B cell (primary cell): Measurements from ENCODE around the gene FYCO1. TPM values are rescaled to one million over a fixed set of nuclear protein-coding genes. Genes with fewer than 3 reads are reported as not detected.

Experiments
- ATAC-seq: fragments of 200-7000 bp; cut with Tn5 transposase; one replicate; pipeline ENCODE4 v1.10.0; 2021; ENCODE audit warnings: low read depth, mild to moderate bottlenecking, moderate number of reproducible peaks, moderate library complexity
- CTCF ChIA-PET: fragments of 350-600 bp; sonication (Branson Sonifier 250); formaldehyde crosslinking; loops from one replicate; lab custom pipeline; 2021; ENCODE audit warnings: antibody characterized with exemption, inconsistent platforms; lab: Charles Lee
- POLR2A ChIA-PET: fragments of 350-600 bp; sonication (Branson Sonifier 250); formaldehyde crosslinking; loops from one replicate; lab custom pipeline; 2021; ENCODE audit warnings: antibody characterized with exemption; lab: Charles Lee
- DNase-seq: peaks from one replicate; pipeline ENCODE4 v3.0.0; 2013
- H2AFZ ChIP-seq: 2 replicates; pipeline ENCODE4 v1.6.1; 2012; ENCODE audit warnings: mild to moderate bottlenecking, low read depth, low read length; ENCODE audit not compliant: insufficient read depth, poor library complexity, severe bottlenecking
- H3K27ac ChIP-seq, 2 donors: 1 replicate in 1 of 2; 2 replicates in 1 of 2; pipeline ENCODE4 v1.5.1; 2012 to 2013; ENCODE audit warnings: low read length in 2 of 2, mild to moderate bottlenecking in 2 of 2, moderate library complexity in 1 of 2
- H3K27me3 ChIP-seq, 4 experiments: fragments of 200-600 bp in 1 of 4; sonication (generic) in 1 of 4; replicated peaks in 1 of 4; 1 replicate in 2 of 4; 2 replicates in 2 of 4; pipeline versions ENCODE4 v1.6.1 to v1.7.0; 2013 to 2016; ENCODE audit warnings: low read length in 3 of 4, mild to moderate bottlenecking in 2 of 4, mixed read lengths in 1 of 4, moderate library complexity in 1 of 4; ENCODE audit not compliant: insufficient read depth in 4 of 4, control insufficient read depth in 3 of 4; ENCODE audit errors: control extremely low read depth in 1 of 4
- H3K36me3 ChIP-seq, 2 experiments: replicated peaks in 1 of 2; 1 replicate in 1 of 2; 2 replicates in 1 of 2; pipeline versions ENCODE4 v1.6.1 to v1.7.1; 2013; ENCODE audit warnings: low read length in 1 of 2; ENCODE audit not compliant: insufficient read depth in 2 of 2, control insufficient read depth in 1 of 2; ENCODE audit errors: control extremely low read depth in 1 of 2, extremely low read depth in 1 of 2
- H3K4me1 ChIP-seq, 2 donors: fragments of 200-600 bp in 1 of 2; sonication (generic) in 1 of 2; 1 replicate in 1 of 2; 2 replicates in 1 of 2; pipeline versions ENCODE4 v1.5.1 to v1.6.1; 2013 to 2017; ENCODE audit warnings: low read length in 2 of 2; ENCODE audit not compliant: control insufficient read depth in 2 of 2, insufficient read depth in 2 of 2
- H3K4me2 ChIP-seq: replicated peaks from 2 replicates; pipeline ENCODE3; 2012; ENCODE audit warnings: mild to moderate bottlenecking, low read depth, low read length; ENCODE audit not compliant: poor library complexity, severe bottlenecking
- H3K4me3 ChIP-seq, 5 experiments: fragments of 200-600 bp in 1 of 5; sonication (generic) in 1 of 5; 1 replicate in 3 of 5; 2 replicates in 2 of 5; pipeline versions ENCODE4 v1.5.1 to v1.7.0; 2011 to 2016; ENCODE audit warnings: low read length in 4 of 5, mild to moderate bottlenecking in 4 of 5, low read depth in 2 of 5, control low read depth in 1 of 5, moderate library complexity in 1 of 5; ENCODE audit not compliant: insufficient read depth in 1 of 5; ENCODE audit errors: control extremely low read depth in 1 of 5, extremely low read depth in 1 of 5
- H3K79me2 ChIP-seq: fragments of 200-600 bp; sonication (generic); one replicate; pipeline ENCODE4 v1.6.0; 2016; ENCODE audit warnings: low read length; ENCODE audit not compliant: control insufficient read depth, insufficient read depth
- H3K9ac ChIP-seq: fragments of 200-600 bp; sonication (generic); 2 replicates; pipeline ENCODE4 v1.6.1; 2017; ENCODE audit warnings: mild to moderate bottlenecking, low read length, moderate library complexity
- H3K9me3 ChIP-seq, 3 donors: one replicate each; pipeline versions ENCODE4 v1.6.1 to v1.7.1; 2013; ENCODE audit warnings: low read length in 2 of 3; ENCODE audit not compliant: control insufficient read depth in 2 of 3, insufficient read depth in 1 of 3; ENCODE audit errors: control extremely low read depth in 1 of 3
- H4K20me1 ChIP-seq: 2 replicates; pipeline ENCODE4 v1.6.0; 2012; ENCODE audit warnings: mild to moderate bottlenecking, low read length; ENCODE audit not compliant: insufficient read depth, control insufficient read depth, poor library complexity, severe bottlenecking
- H3K27ac Mint-ChIP-seq: one replicate; pipeline ENCODE4 v1.8.0; 2021; ENCODE audit warnings: mixed read lengths
- H3K27me3 Mint-ChIP-seq: one replicate; pipeline ENCODE4 v1.8.0; 2021; ENCODE audit warnings: mixed read lengths
- H3K4me1 Mint-ChIP-seq: one replicate; pipeline ENCODE4 v1.8.0; 2021; ENCODE audit warnings: mixed read lengths
- H3K4me3 Mint-ChIP-seq: one replicate; pipeline ENCODE4 v1.8.0; 2021; ENCODE audit warnings: mixed read lengths
- H3K9me3 Mint-ChIP-seq: one replicate; pipeline ENCODE4 v1.8.0; 2022; ENCODE audit warnings: mixed read lengths; ENCODE audit not compliant: insufficient read depth
- EZH2 ChIP-seq: IDR thresholded peaks from 2 replicates; pipeline ENCODE4 v1.6.1; 2012; ENCODE audit warnings: borderline replicate concordance, low read depth, mild to moderate bottlenecking, moderate library complexity, low read length; ENCODE audit not compliant: insufficient read depth, poor library complexity, severe bottlenecking
- WGBS: methylation state at CpG from one replicate; pipeline ENCODE4 v1.1.5; 2013; ENCODE audit warnings: missing lambda C conversion rate; ENCODE audit not compliant: insufficient coverage; 5-methylcytosine and 5-hydroxymethylcytosine counted together
- intact Hi-C: fragments of 100-400 bp; cut with micrococcal nuclease; formaldehyde crosslinking; loops from one replicate; pipeline ENCODE4 v1.10.0; 2022
- polyA plus RNA-seq: library from polyadenylated mRNA; depleted of rRNA; stranded (reverse); fragments of >200 nt; gene quantifications from 2 replicates; pipeline ENCODE4 v1.2.3, GENCODE V29; 2012
- total RNA-seq, 2 donors: library from RNA; stranded (reverse); fragments of 120-200 nt in 1 of 2; gene quantifications; 1 replicate in 1 of 2; 2 replicates in 1 of 2; pipeline versions ENCODE4 v1.2.3 to v1.2.4, GENCODE V29; 2013 to 2022
- TF ChIP-seq, protein P1 (sequence below): fragments of 200-600 bp; IDR thresholded peaks from one replicate; pipeline ENCODE4 v1.8.0; 2022; ENCODE audit warnings: antibody characterized with exemption, mild to moderate bottlenecking

Gene FYCO1
- total and polyA plus RNA-seq, 2 donors (not counting 1 experiment from before 2014, with no cell fraction given) = 5.4 to 16.7 TPM

GRCh38 chr3:45909542-45909941, 86.1 kb downstream of the FYCO1 start:
- H3K4me1 ChIP-seq = peaks cover 16 to 37% of the 10 kb centered on the region in 2 donors
- TF ChIP-seq, protein P1, sequence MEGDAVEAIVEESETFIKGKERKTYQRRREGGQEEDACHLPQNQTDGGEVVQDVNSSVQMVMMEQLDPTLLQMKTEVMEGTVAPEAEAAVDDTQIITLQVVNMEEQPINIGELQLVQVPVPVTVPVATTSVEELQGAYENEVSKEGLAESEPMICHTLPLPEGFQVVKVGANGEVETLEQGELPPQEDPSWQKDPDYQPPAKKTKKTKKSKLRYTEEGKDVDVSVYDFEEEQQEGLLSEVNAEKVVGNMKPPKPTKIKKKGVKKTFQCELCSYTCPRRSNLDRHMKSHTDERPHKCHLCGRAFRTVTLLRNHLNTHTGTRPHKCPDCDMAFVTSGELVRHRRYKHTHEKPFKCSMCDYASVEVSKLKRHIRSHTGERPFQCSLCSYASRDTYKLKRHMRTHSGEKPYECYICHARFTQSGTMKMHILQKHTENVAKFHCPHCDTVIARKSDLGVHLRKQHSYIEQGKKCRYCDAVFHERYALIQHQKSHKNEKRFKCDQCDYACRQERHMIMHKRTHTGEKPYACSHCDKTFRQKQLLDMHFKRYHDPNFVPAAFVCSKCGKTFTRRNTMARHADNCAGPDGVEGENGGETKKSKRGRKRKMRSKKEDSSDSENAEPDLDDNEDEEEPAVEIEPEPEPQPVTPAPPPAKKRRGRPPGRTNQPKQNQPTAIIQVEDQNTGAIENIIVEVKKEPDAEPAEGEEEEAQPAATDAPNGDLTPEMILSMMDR = no peak
- TF ChIP-seq EZH2 = no peak
- H2AFZ ChIP-seq = no peak overlapping the region
- H3K4me3 ChIP-seq = no peak overlapping the region
- H3K27me3 ChIP-seq = no peaks in the 10 kb centered on the region
- H3K27me3 Mint-ChIP-seq = no peaks in the 10 kb centered on the region
- H3K9me3 Mint-ChIP-seq = no peaks in the 10 kb centered on the region
- DNase-seq (no peak), ATAC-seq (no peak)
- peaks cover 0 to 2% (median 0%) of the 10 kb centered on the region in 3 donors for H3K9me3 ChIP-seq
- CTCF ChIA-PET = no interaction called here
- no peaks in the 10 kb centered on the region for H3K79me2 ChIP-seq
- intact Hi-C loops = no loop called here
- 16% methylated on average over 6 of the region's 6 CpGs for WGBS
- H3K27ac Mint-ChIP-seq = peak overlapping the region; percentile 22
- POLR2A ChIA-PET = no interaction called here
- H3K9ac ChIP-seq = no peak overlapping the region
- H3K4me3 Mint-ChIP-seq = no peak overlapping the region
- no peaks in the 10 kb centered on the region for H4K20me1 ChIP-seq
- H3K4me1 Mint-ChIP-seq = peaks cover 43% of the 10 kb centered on the region
- peaks cover 0 to 2% of the 10 kb centered on the region in 2 experiments for H3K36me3 ChIP-seq
- no peak overlapping the region for H3K27ac ChIP-seq
- no peak overlapping the region for H3K4me2 ChIP-seq

DNA sequence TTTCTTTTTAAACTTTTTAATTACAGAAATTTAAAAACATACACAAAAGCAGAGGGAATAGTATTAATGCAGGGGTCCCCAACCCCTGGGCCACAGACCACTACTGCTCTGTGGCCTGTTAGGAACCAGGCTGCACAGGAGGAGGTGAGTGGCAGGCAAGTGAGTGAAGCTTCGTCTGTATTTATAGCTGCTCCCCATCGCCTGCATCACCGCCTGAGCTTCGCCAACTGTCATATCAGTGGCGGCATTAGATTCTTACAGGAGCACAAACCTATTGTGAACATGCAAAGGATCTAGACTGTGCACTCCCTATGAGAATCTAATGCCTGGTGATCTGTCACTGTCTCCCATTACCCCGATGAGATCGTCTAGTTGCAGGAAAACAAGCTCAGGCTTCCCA, 86.9 kb downstream of the FYCO1 start:
- no peak overlapping the region for H3K4me3 ChIP-seq
- peaks cover 0 to 2% of the 10 kb centered on the region in 2 experiments for H3K36me3 ChIP-seq
- Mint-ChIP-seq H3K4me3 (no peak overlapping the region), H3K27me3 (no peaks in the 10 kb centered on the region), H3K4me1 (peaks cover 49% of the 10 kb centered on the region), H3K9me3 (no peaks in the 10 kb centered on the region), H3K27ac (no peak overlapping the region)
- H3K9me3 ChIP-seq = peaks cover 0 to 2% (median 0%) of the 10 kb centered on the region in 3 donors
- peaks cover 16 to 45% of the 10 kb centered on the region in 2 donors for H3K4me1 ChIP-seq
- H3K79me2 ChIP-seq = no peaks in the 10 kb centered on the region
- no peak for TF ChIP-seq EZH2
- TF ChIP-seq, protein P1 = no peak
- CTCF ChIA-PET = interaction anchor here (1.2 kb wide), 1 partner anchor 68 kb away, joined by 3 read pairs; the partner anchor contains the start of gene LZTFL1
- H3K4me2 ChIP-seq = no peak overlapping the region
- intact Hi-C loops = no loop called here
- WGBS = 81% methylated on average over 5 of the region's 7 CpGs
- no peaks in the 10 kb centered on the region for H4K20me1 ChIP-seq
- no peak overlapping the region for H3K27ac ChIP-seq
- ATAC-seq (no peak), DNase-seq (no peak)
- H3K27me3 ChIP-seq = no peaks in the 10 kb centered on the region
- H2AFZ ChIP-seq = no peak overlapping the region
- POLR2A ChIA-PET = no interaction called here
- no peak overlapping the region for H3K9ac ChIP-seq
